H1 (cell line): Measurements from ENCODE around the gene DOCK3. TPM values are rescaled to one million over a fixed set of nuclear protein-coding genes. Genes with fewer than 3 reads are reported as not detected.
A peak's percentile ranks its signal among the peaks of the same experiment; 100 is the strongest.

ENCODE experiments used
- CTCF ChIA-PET: fragments of 300-600 bp; sonication (Branson Sonifier 250); formaldehyde crosslinking; loops from one replicate; lab custom pipeline; 2021; ENCODE audit not compliant: partially characterized antibody; lab: Charles Lee
- POLR2A ChIA-PET: fragments of 300-600 bp; sonication (Branson Sonifier 250); formaldehyde crosslinking; loops from one replicate; lab custom pipeline; 2021; ENCODE audit warnings: inconsistent platforms; ENCODE audit not compliant: partially characterized antibody; lab: Charles Lee
- DNase-seq, 2 experiments: peaks; one replicate each; pipeline versions ENCODE4 v3.0.0 to v3.0.0-alpha.2; 2010 to 2022; ENCODE audit warnings: low spot score in 2 of 2, low read depth in 1 of 2, mixed read lengths in 1 of 2
- FAIRE-seq: peaks from 2 replicates; lab custom pipeline; 2011; peaks lifted over from hg19 to GRCh38; lab: Jason Lieb, UNC
- H2AFZ ChIP-seq: 2 replicates; pipeline ENCODE4 v1.8.1; 2012; ENCODE audit warnings: low read length, inconsistent platforms
- H2AK5ac ChIP-seq: 2 replicates; pipeline ENCODE4 v1.6.1; 2013; ENCODE audit warnings: low read depth, low read length
- H2BK120ac ChIP-seq: replicated peaks from 2 replicates; pipeline ENCODE3; 2013; ENCODE audit warnings: low read depth, low read length, inconsistent platforms
- H2BK12ac ChIP-seq: 2 replicates; pipeline ENCODE4 v1.6.1; 2013; ENCODE audit warnings: low read depth, low read length
- H2BK15ac ChIP-seq: 2 replicates; pipeline ENCODE4 v1.6.1; 2013; ENCODE audit warnings: low read length
- H2BK20ac ChIP-seq: 2 replicates; pipeline ENCODE4 v1.6.1; 2013; ENCODE audit warnings: low read length
- H2BK5ac ChIP-seq: 2 replicates; pipeline ENCODE4 v1.6.1; 2013; ENCODE audit warnings: low read depth, low read length
- H3K14ac ChIP-seq: 2 replicates; pipeline ENCODE4 v1.6.1; 2013; ENCODE audit warnings: inconsistent platforms; ENCODE audit not compliant: insufficient read length
- H3K18ac ChIP-seq: 2 replicates; pipeline ENCODE4 v1.6.1; 2013; ENCODE audit warnings: low read length; ENCODE audit errors: extremely low read depth
- H3K23ac ChIP-seq: 2 replicates; pipeline ENCODE4 v1.6.1; 2013; ENCODE audit warnings: inconsistent platforms; ENCODE audit not compliant: insufficient read length
- H3K23me2 ChIP-seq: 2 replicates; pipeline ENCODE4 v1.6.1; 2013; ENCODE audit warnings: low read depth, low read length
- H3K27ac ChIP-seq: 2 replicates; pipeline ENCODE4 v1.6.1; 2011; ENCODE audit warnings: low read depth, low read length, inconsistent platforms
- H3K27me3 ChIP-seq, 4 experiments: replicated peaks in 1 of 4; 1 replicate in 1 of 4; 2 replicates in 3 of 4; pipeline versions ENCODE4 v1.6.1 to v1.8.1; 2011 to 2013; ENCODE audit warnings: low read length in 3 of 4, mild to moderate bottlenecking in 3 of 4, inconsistent platforms in 2 of 4, mixed read lengths in 2 of 4, moderate library complexity in 1 of 4; ENCODE audit not compliant: control insufficient read depth in 3 of 4, insufficient read depth in 3 of 4; ENCODE audit errors: extremely low read depth in 1 of 4
- H3K36me3 ChIP-seq, 4 experiments: 2 replicates each; pipeline versions ENCODE4 v1.6.1 to v1.8.1; 2011 to 2013; ENCODE audit warnings: mild to moderate bottlenecking in 4 of 4, low read length in 3 of 4, moderate library complexity in 2 of 4, control low read depth in 1 of 4, inconsistent platforms in 1 of 4; ENCODE audit not compliant: insufficient read depth in 4 of 4, control insufficient read depth in 2 of 4
- H3K4ac ChIP-seq: replicated peaks from 2 replicates; pipeline ENCODE3; 2013; ENCODE audit warnings: low read length, low read depth, mixed read lengths, inconsistent platforms; ENCODE audit not compliant: insufficient read length
- H3K4me1 ChIP-seq, 4 experiments: replicated peaks in 1 of 4; 1 replicate in 1 of 4; 2 replicates in 3 of 4; pipeline versions ENCODE4 v1.6.1 to v1.8.1; 2011 to 2013; ENCODE audit warnings: low read length in 3 of 4, inconsistent platforms in 2 of 4, mixed read lengths in 1 of 4; ENCODE audit not compliant: insufficient read depth in 4 of 4, control insufficient read depth in 3 of 4
- H3K4me2 ChIP-seq, 2 experiments: 2 replicates each; pipeline versions ENCODE4 v1.6.1 to v1.8.1; 2011 to 2013; ENCODE audit warnings: low read depth in 2 of 2, low read length in 2 of 2, control low read depth in 1 of 2, inconsistent platforms in 1 of 2, mild to moderate bottlenecking in 1 of 2; ENCODE audit not compliant: insufficient read depth in 1 of 2
- H3K4me3 ChIP-seq, 4 experiments: fragments of 200-600, 300-600 bp in 1 of 4; sonication (generic), shearing (Covaris generic), sonication (Bioruptor Twin) in 1 of 4; 2 replicates each; pipeline versions ENCODE4 v1.5.1 to v1.8.1; 2011 to 2016; ENCODE audit warnings: low read length in 4 of 4, low read depth in 3 of 4, control low read depth in 2 of 4, inconsistent platforms in 2 of 4, mild to moderate bottlenecking in 2 of 4, mixed read lengths in 1 of 4, moderate library complexity in 1 of 4; ENCODE audit not compliant: insufficient read depth in 2 of 4; ENCODE audit errors: extremely low read depth in 1 of 4
- H3K56ac ChIP-seq: replicated peaks from 2 replicates; pipeline ENCODE3; 2013; ENCODE audit warnings: low read depth, mild to moderate bottlenecking, mixed read lengths, low read length, inconsistent platforms; ENCODE audit not compliant: insufficient read length
- H3K79me1 ChIP-seq: 2 replicates; pipeline ENCODE4 v1.6.1; 2013; ENCODE audit warnings: low read depth, low read length, control low read depth
- H3K79me2 ChIP-seq, 2 experiments: 2 replicates each; pipeline versions ENCODE4 v1.6.1 to v1.8.1; 2012 to 2013; ENCODE audit warnings: low read length in 2 of 2, mild to moderate bottlenecking in 2 of 2, inconsistent platforms in 1 of 2; ENCODE audit not compliant: insufficient read depth in 2 of 2, control insufficient read depth in 1 of 2
- H3K9ac ChIP-seq, 4 experiments: replicated peaks in 1 of 4; 1 replicate in 1 of 4; 2 replicates in 3 of 4; pipeline versions ENCODE4 v1.6.1 to v1.8.1; 2011 to 2013; ENCODE audit warnings: low read depth in 3 of 4, low read length in 3 of 4, control low read depth in 2 of 4, mild to moderate bottlenecking in 2 of 4, moderate library complexity in 2 of 4, inconsistent platforms in 1 of 4; ENCODE audit errors: extremely low read depth in 1 of 4
- H3K9me3 ChIP-seq, 2 experiments: 2 replicates each; pipeline versions ENCODE4 v1.6.1 to v1.8.1; 2012 to 2013; ENCODE audit warnings: mild to moderate bottlenecking in 2 of 2, moderate library complexity in 2 of 2, control low read depth in 1 of 2, inconsistent platforms in 1 of 2, low read depth in 1 of 2, low read length in 1 of 2, mixed read lengths in 1 of 2; ENCODE audit not compliant: insufficient read depth in 2 of 2
- H4K20me1 ChIP-seq, 2 experiments: replicated peaks in 1 of 2; 2 replicates each; pipeline versions ENCODE3 to v1.8.1; 2011 to 2013; ENCODE audit warnings: inconsistent platforms in 2 of 2, low read length in 2 of 2, mild to moderate bottlenecking in 1 of 2; ENCODE audit not compliant: insufficient read depth in 2 of 2, control insufficient read depth in 1 of 2
- H4K5ac ChIP-seq: 2 replicates; pipeline ENCODE4 v1.6.1; 2013; ENCODE audit warnings: low read length, low read depth, mixed read lengths, inconsistent platforms; ENCODE audit not compliant: insufficient read length
- H4K8ac ChIP-seq: 2 replicates; pipeline ENCODE4 v1.8.0; 2013; ENCODE audit warnings: mild to moderate bottlenecking, moderate library complexity, low read length, inconsistent platforms; ENCODE audit not compliant: insufficient read depth; ENCODE audit errors: extremely low read depth
- H4K91ac ChIP-seq: replicated peaks from 2 replicates; pipeline ENCODE3; 2013; ENCODE audit warnings: low read length, mixed read lengths, inconsistent platforms; ENCODE audit not compliant: insufficient read length
- RBBP5 ChIP-seq: IDR thresholded peaks from 2 replicates; pipeline ENCODE4 v1.7.1; 2012; ENCODE audit warnings: low read depth, mild to moderate bottlenecking, inconsistent platforms, low read length, moderate library complexity, borderline replicate concordance
- RNF2 ChIP-seq: fragments of 200-900, 300-1000 bp; sonication (generic); IDR thresholded peaks from 2 replicates; pipeline ENCODE4 v1.7.1; 2016; ENCODE audit warnings: borderline replicate concordance, low read depth, mild to moderate bottlenecking, antibody characterized with exemption, low read length; ENCODE audit not compliant: poor library complexity, severe bottlenecking; ENCODE audit errors: missing control alignments
- WGBS, 2 experiments: shearing (Covaris generic) in 1 of 2; methylation state at CpG; one replicate each; pipeline versions ENCODE4 v1.1.6 to v1.1.7; 2013 to 2015; ENCODE audit warnings: low lambda C conversion rate in 2 of 2, mixed read lengths in 2 of 2, inconsistent platforms in 1 of 2, low coverage in 1 of 2, missing lambda C conversion rate in 1 of 2; ENCODE audit not compliant: insufficient replicate concordance in 2 of 2, insufficient coverage in 1 of 2, insufficient read length in 1 of 2; ENCODE audit errors: extremely low coverage in 1 of 2, missing lambda C conversion rate in 1 of 2; 5-methylcytosine and 5-hydroxymethylcytosine counted together
- polyA plus RNA-seq, 7 experiments: library from polyadenylated mRNA; depleted of rRNA in 3 of 7; stranded (reverse) in 5 of 7; unstranded in 2 of 7; fragments of >200 nt in 5 of 7; fragments of 200-250 nt in 2 of 7; gene quantifications; 1 replicate in 5 of 7; 2 replicates in 1 of 7; 4 replicates in 1 of 7; pipeline versions ENCODE4 v1.2.1 to v1.2.3, GENCODE V29; 2011 to 2013; ENCODE audit warnings: missing spikeins in 2 of 7, mixed read lengths in 2 of 7
- total RNA-seq: library from RNA; stranded (reverse); fragmentation: NEBNext Ultra II Directional; extraction: Animal tissue kit (Norgen Biotek cat#: 25700); gene quantifications from 2 replicates; pipeline ENCODE4 v1.2.1, GENCODE V29; 2021

DOCK3 gene
- total and polyA plus RNA-seq, 2 of the 8 experiments (the other 6 are each of a cell fraction or from before 2014, with no cell fraction given), result 2.7 to 5.0 TPM

DNA sequence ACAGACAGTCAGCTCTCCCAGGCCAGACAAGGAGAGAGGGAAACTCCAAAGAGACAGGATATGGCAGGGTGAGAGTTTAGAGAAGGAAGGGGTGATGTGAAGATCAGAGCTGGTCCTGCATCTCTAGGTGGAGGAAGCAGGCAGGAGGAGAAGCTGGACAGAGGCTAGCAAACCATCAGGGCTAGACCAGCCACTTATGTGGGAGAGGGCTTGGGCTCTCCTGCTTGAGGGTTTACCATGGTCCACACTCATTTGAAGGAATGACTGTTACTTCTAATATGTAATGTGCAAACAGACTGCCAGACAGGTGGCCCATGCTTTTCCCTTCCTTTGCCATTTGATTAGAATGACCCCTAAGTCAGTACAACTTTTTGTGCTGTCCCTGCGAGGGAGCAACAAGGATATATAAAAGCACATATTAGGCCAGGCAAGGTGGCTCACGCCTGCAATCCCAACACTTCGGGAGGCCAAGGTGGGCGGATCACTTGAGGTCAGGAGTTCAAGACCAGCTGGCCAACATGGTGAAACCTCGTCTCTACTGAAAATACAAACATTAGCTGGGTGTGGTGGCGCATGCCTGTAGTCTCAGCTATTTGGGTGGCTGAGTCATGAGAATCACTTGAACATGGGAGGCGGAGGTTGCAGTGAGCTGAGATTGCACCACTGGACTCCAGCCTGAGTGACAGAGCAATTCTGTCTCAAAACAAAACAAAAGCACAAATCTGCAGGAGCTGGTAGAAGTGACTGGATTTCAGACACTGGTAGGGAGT lies 669.4 kb downstream of the DOCK3 start:
- Histone ChIP-seq H4K8ac (no peak overlapping the region), H4K5ac (no peak overlapping the region), H3K23me2 (no peaks in the 10 kb centered on the region), H3K9me3 (no peaks in the 10 kb centered on the region), H2BK15ac (no peak overlapping the region), H4K20me1 (no peaks in the 10 kb centered on the region), H3K4ac (no peak overlapping the region), H2AK5ac (no peak overlapping the region), H2BK12ac (no peak overlapping the region), H2BK120ac (no peak overlapping the region), H3K79me1 (no peaks in the 10 kb centered on the region), H3K4me2 (no peak overlapping the region), H3K14ac (no peak overlapping the region), H3K18ac (no peak overlapping the region), H3K79me2 (no peaks in the 10 kb centered on the region; a peak in 1 of 4 replicates), H3K9ac (no peak overlapping the region), H2AFZ (no peak overlapping the region), H3K27ac (no peak overlapping the region), H2BK20ac (no peak overlapping the region), H3K23ac (no peak overlapping the region), H3K4me3 (no peak overlapping the region), H3K36me3 (peaks cover 0 to 4% (median 0%) of the 10 kb centered on the region in 4 experiments; a peak in 2 of 8 replicates), H4K91ac (no peak overlapping the region), H2BK5ac (no peak overlapping the region), H3K27me3 (no peaks in the 10 kb centered on the region), H3K4me1 (peaks cover 2 to 5% (median 3%) of the 10 kb centered on the region in 4 experiments; a peak in 5 of 7 replicates), H3K56ac (no peak overlapping the region)
- ChIA-PET CTCF (interaction anchor here (0.9 to 1.7 kb wide), 5 partner anchors 9 to 244 kb away, joined by 3 to 7 read pairs (median 5); no protein-coding TSS in a partner anchor), POLR2A (interaction anchor here (0.6 kb wide), 1 partner anchor 10 kb away, joined by 4 read pairs; no protein-coding TSS in a partner anchor)
- DNase-seq, result peak in 1 of 2 experiments; percentile 26
- no peak for FAIRE-seq
- WGBS, 2 experiments, result 92% methylated on average over 7 of the region's 7 CpGs; no CpG with 5 or more reads in 1 of the 2 experiments
- TF ChIP-seq RNF2 (no peak), RBBP5 (no peak)
